ENCODE results near the gene RBMS2.

DNA sequence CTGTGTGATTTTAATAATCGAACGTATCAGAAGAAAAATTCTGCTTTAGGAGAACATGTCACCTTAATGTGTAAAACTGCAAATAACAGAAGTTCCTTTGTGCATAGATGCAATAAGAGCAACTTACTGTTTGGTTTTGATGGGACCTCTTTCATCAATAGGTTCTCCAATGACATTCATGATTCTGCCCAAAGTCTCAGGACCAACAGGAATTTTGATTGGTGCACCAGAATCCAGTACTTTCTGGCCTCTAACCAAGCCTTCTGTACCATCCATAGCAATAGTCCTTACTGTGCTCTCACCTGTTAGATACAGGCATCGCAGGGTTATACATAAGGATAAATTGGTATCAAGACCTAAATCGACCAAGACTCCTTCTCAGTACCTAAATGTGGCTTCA is 123.0 kb downstream of the RBMS2 start:
- no peak for TF ChIP-seq CTCF (IDR thresholded peaks at IDR 0.05; ENCODE audit: low read depth, low read length)
- no peak for TF ChIP-seq EZH2phosphoT487 (IDR thresholded peaks at IDR 0.05; ENCODE audit: low read depth)

All from OCI-LY3 (cell line).